Heart right ventricle (tissue), 16 donors: ENCODE measurements around the gene ASB1. TPM values are rescaled to one million over a fixed set of nuclear protein-coding genes. Genes with fewer than 3 reads are reported as not detected.
A peak's percentile ranks its signal among the peaks of the same experiment; 100 is the strongest.

Source experiments
- ATAC-seq, 8 donors: fragments of 200-7000 bp; cut with Tn5 transposase; one replicate each; pipeline ENCODE4 v1.9.1; 2020; ENCODE audit warnings: mild to moderate bottlenecking in 8 of 8, moderate library complexity in 8 of 8, moderate number of reproducible peaks in 1 of 8
- DNase-seq, 2 donors: peaks; one replicate each; pipeline ENCODE4 v3.0.0-alpha.2; 2020
- H3K27ac ChIP-seq, 10 donors: fragments of 200-600 bp; sonication (generic) in 2 of 10; one replicate each; pipeline versions ENCODE4 v1.5.0 to v1.8.0; 2020 to 2022; ENCODE audit warnings: mild to moderate bottlenecking in 3 of 10
- H3K27me3 ChIP-seq, 7 donors: fragments of 200-600 bp; one replicate each; pipeline ENCODE4 v1.8.0; 2021 to 2022; ENCODE audit warnings: mild to moderate bottlenecking in 2 of 7
- H3K36me3 ChIP-seq, 9 donors: fragments of 200-600 bp; sonication (generic) in 1 of 9; one replicate each; pipeline versions ENCODE4 v1.5.0 to v1.8.0; 2020 to 2022; ENCODE audit warnings: mild to moderate bottlenecking in 2 of 9
- H3K4me1 ChIP-seq, 9 donors: fragments of 200-600 bp; sonication (generic) in 1 of 9; one replicate each; pipeline versions ENCODE4 v1.5.0 to v1.8.0; 2020 to 2022; ENCODE audit warnings: mild to moderate bottlenecking in 4 of 9
- H3K4me3 ChIP-seq, 10 donors: fragments of 200-600 bp; sonication (generic) in 2 of 10; one replicate each; pipeline versions ENCODE4 v1.5.0 to v1.8.0; 2020 to 2022; ENCODE audit warnings: mild to moderate bottlenecking in 7 of 10, moderate library complexity in 2 of 10
- H3K9me3 ChIP-seq, 11 donors: fragments of 200-600 bp in 10 of 11; sonication (generic) in 2 of 11; one replicate each; pipeline versions ENCODE4 v1.5.0 to v1.8.0; 2013 to 2022; ENCODE audit warnings: mild to moderate bottlenecking in 2 of 11, control low read depth in 1 of 11, moderate library complexity in 1 of 11
- CTCF ChIP-seq, 9 donors: fragments of 200-600 bp; sonication (generic) in 2 of 9; IDR thresholded peaks; one replicate each; pipeline versions ENCODE4 v1.5.0 to v1.8.0; 2021 to 2022; ENCODE audit warnings: antibody characterized with exemption in 9 of 9, mild to moderate bottlenecking in 5 of 9, moderate library complexity in 1 of 9
- WGBS, 2 donors: extraction: QIAGEN DNeasy Blood & Tissue Kit; methylation state at CpG; one replicate each; pipeline ENCODE4 v1.1.7; 2013; ENCODE audit warnings: inconsistent platforms in 1 of 2; 5-methylcytosine and 5-hydroxymethylcytosine counted together
- intact Hi-C, 10 donors: fragments of 100-400 bp; cut with DNase I; formaldehyde crosslinking; loops; one replicate each; pipeline versions ENCODE4 v1.11.1 to v1.14.2; 2022
- polyA plus RNA-seq, 2 donors: library from polyadenylated mRNA; stranded (reverse); fragments of 200-250 nt; gene quantifications; one replicate each; pipeline ENCODE4 v1.2.3, GENCODE V29; 2013
- total RNA-seq, 10 donors: library from RNA; stranded (reverse); fragmentation: NEBNext Ultra II Directional in 3 of 10; extraction: Animal tissue kit (Norgen Biotek cat#: 25700) in 3 of 10; gene quantifications; one replicate each; pipeline versions ENCODE4 v1.2.1 to v1.2.4, GENCODE V29; 2021 to 2023
- donor health status: Arrhythmogenic right ventricular cardiomyopathy.
- donor health status: ischemic (EF 13 %, LVEDD 7.1; RV severe dilation, severe dysfunction).
- donor health status: healthy with polysubstance abuse.
- donor health status: DM: no; HTN: yes; CAD: no.
- donor health status: DM: no; HTN: no; CAD: no.
- donor health status: ischemic (EF 25% LVEDD 6.9; RV normal size, moderate dysfunction).
- donor health status: ischemic (EF 25% LVEDD 5.7; RV mildly dilated, moderate dysfunction).
- donor health status: healthy.
- donor health status: DM: yes; HTN: yes; CAD: no.
- donor health status: Ischemic cardiomyopathy.
- donor health status: ischemic (EF 35%, LVEDD 5.7; RV mildly dilated, moderate dysfunction).
- donor health status: nonischemic (EF 11% LVEDD 7.7; RV severe dilation, severe dysfunction).
- donor health status: DM: yes; HTN: yes; CAD: no.
- donor health status: PGD.
- donor health status: ischemic (EF 29% LVEDD 5.4; RV normal size, mild dysfunction).
- donor health status: nonischemic (EF 23%, LVEDD 6.1; RV moderate dilation, normal function).

The ASB1 gene
- total and polyA plus RNA-seq, 12 donors = 31.4 to 61.5 (median 49.5) TPM

GRCh38 chr2:238418999-238419546 is 7.7 kb upstream of the ASB1 start:
- Histone ChIP-seq H3K36me3 (no peaks in the 10 kb centered on the region), H3K4me3 (no peak overlapping the region), H3K4me1 (peaks cover 8 to 36% (median 27%) of the 10 kb centered on the region in 9 donors), H3K27ac (no peak overlapping the region), H3K27me3 (peaks cover 0 to 68% (median 15%) of the 10 kb centered on the region in 7 donors), H3K9me3 (peaks cover 0 to 12% (median 0%) of the 10 kb centered on the region in 11 donors)
- intact Hi-C loops = no loop called here
- DNase-seq (no peak), ATAC-seq (no peak)
- 59 to 69% methylated on average over 2 of the region's 2 CpGs for WGBS, 2 donors
- TF ChIP-seq CTCF (IDR thresholded peaks at IDR 0.05) = no peak

GRCh38 chr2:238420442-238420841 is 6.3 kb upstream of the ASB1 start:
- H3K36me3 ChIP-seq = no peaks in the 10 kb centered on the region
- DNase-seq = no peak
- peak overlapping the region in 5 of 10 donors; percentile 3 to 55 (median 40) for H3K27ac ChIP-seq

GRCh38 chr2:238420878-238421694 is 5.6 kb upstream of the ASB1 start:
- H3K36me3 ChIP-seq = no peaks in the 10 kb centered on the region
- TF ChIP-seq CTCF (IDR thresholded peaks at IDR 0.05) = no peak
- peak overlapping the region in 6 of 10 donors; percentile 3 to 55 (median 38) for H3K27ac ChIP-seq
- H3K4me3 ChIP-seq = no peak overlapping the region
- DNase-seq (no peak), ATAC-seq (peak in 6 of 8 donors; percentile 29 to 80 (median 60))
- H3K4me1 ChIP-seq = peaks cover 8 to 48% (median 32%) of the 10 kb centered on the region in 9 donors
- H3K9me3 ChIP-seq = peaks cover 0 to 4% (median 0%) of the 10 kb centered on the region in 11 donors
- intact Hi-C loops = no loop called here
- peaks cover 0 to 70% (median 10%) of the 10 kb centered on the region in 7 donors for H3K27me3 ChIP-seq
- 42 to 46% methylated on average over 16 of the region's 16 CpGs for WGBS, 2 donors

More at GRCh38 chr2:238420442-238420841, 6.3 kb upstream of the ASB1 start:
- peak in 2 of 8 donors; percentile 38 to 45 for ATAC-seq
- Histone ChIP-seq H3K4me1 (peaks cover 8 to 41% (median 27%) of the 10 kb centered on the region in 9 donors), H3K9me3 (peaks cover 0 to 10% (median 0%) of the 10 kb centered on the region in 11 donors), H3K4me3 (no peak overlapping the region), H3K27me3 (peaks cover 0 to 70% (median 11%) of the 10 kb centered on the region in 7 donors)
- intact Hi-C loops = no loop called here
- WGBS, 2 donors = 50 to 61% methylated on average over 8 of the region's 8 CpGs
- TF ChIP-seq CTCF (IDR thresholded peaks at IDR 0.05) = no peak

- Histone ChIP-seq H3K36me3 (no peaks in the 10 kb centered on the region), H3K27ac (peak overlapping the region in 5 of 10 donors; percentile 6 to 55 (median 40)), H3K27me3 (peaks cover 0 to 64% (median 10%) of the 10 kb centered on the region in 7 donors), H3K4me3 (no peak overlapping the region), H3K9me3 (no peaks in the 10 kb centered on the region), H3K4me1 (peaks cover 8 to 52% (median 34%) of the 10 kb centered on the region in 9 donors)
- 76 to 77% methylated on average over 18 of the region's 18 CpGs for WGBS, 2 donors
- intact Hi-C loops = no loop called here
- TF ChIP-seq CTCF (IDR thresholded peaks at IDR 0.05) = no peak
- no peak for DNase-seq
- peak in 2 of 8 donors; percentile 4 to 9 for ATAC-seq
These were observed 5.1 kb upstream of the ASB1 start for GRCh38 chr2:238421695-238422035.
